ENCODE data around the gene FLYWCH1.

Gene FLYWCH1

DNA sequence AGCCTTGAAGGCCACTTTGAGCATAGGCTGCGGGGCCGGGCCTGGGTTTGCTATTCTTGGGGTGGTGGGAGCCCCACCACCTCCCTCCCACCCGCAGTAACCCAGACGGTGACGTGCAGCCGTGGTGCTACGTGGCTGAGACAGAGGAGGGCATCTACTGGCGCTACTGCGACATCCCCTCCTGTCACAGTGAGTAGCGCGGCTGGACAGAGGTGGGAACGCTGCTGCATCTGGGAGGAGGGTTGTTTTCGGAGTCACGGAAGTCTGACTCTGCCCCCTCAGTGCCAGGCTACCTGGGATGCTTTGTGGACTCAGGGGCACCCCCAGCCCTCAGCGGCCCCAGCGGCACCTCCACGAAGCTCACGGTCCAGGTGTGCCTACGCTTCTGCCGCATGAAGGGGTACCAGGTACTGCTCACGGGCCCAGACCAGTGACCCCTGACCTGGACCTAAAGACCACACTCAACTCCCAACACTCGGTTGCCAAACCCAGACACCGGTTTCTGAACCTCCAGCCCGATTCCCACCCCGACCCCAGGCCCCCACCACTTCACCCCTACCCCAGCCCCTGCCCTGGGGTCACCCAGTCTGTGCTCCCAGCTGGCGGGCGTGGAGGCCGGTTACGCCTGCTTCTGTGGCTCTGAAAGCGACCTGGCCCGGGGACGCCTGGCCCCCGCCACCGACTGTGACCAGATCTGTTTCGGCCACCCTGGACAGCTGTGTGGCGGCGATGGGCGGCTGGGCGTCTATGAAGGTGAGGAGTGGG lies 54.5 kb downstream of the FLYWCH1 start:
- FAIRE-seq, result no peak

DNA sequence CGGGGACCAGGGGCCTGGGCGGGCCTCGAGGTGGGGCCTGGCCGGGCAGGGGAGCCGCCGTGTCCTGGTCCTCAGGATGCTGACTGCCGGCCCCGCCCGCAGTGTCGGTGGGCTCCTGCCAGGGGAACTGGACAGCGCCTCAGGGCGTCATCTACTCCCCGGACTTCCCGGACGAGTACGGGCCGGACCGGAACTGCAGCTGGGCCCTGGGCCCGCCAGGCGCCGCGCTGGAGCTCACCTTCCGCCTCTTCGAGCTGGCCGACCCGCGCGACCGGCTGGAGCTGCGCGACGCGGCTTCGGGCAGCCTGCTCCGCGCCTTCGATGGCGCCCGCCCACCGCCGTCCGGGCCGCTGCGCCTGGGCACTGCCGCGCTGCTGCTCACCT lies 55.1 kb downstream of the FLYWCH1 start:
- DNase-seq (ENCODE audit: insufficient read length, low spot score), result no peak
- FAIRE-seq, result no peak

More for the DNA sequence above, 54.5 kb downstream of the FLYWCH1 start:
- DNase-seq (ENCODE audit: insufficient read length, low spot score), result no peak

DNA sequence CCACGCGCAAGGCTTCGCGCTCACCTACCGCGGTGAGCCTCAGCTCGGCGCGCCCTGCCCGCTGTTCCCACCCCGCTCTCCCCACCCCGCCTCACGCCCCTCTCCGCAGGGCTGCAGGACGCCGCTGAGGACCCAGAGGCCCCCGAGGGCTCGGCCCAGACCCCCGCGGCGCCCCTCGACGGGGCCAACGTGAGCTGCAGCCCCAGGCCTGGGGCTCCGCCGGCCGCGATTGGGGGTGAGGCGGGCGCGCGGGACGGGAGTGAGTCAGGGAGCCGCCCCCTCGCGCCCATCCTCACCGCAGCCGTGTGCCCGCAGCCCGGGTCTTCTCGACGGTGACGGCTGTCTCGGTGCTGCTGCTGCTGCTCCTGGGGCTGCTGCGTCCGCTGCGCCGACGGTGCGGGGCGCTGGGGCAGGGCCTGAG lies 55.5 kb downstream of the FLYWCH1 start:
- no peak for FAIRE-seq
- DNase-seq (ENCODE audit: insufficient read length, low spot score), result no peak

DNA sequence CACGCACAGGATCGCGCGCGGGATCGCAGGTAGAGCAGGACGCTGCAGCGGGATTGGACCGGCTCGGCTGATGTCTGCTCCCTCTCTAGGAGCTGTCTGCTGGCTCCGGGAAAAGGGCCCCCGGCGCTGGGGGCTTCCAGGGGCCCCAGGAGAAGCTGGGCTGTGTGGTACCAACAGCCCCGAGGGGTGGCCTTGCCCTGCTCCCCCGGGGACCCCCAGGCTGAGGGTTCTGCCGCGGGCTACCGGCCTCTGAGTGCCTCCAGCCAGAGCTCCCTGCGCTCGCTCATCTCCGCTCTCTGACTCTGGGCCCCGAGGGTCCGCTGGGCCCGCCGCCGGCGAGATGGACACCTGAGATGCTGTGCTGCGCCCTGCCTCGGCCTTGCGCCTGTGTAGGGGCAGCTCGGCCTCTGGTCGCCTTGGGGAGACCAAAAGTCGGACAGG lies 56.0 kb downstream of the FLYWCH1 start:
- no peak for DNase-seq (ENCODE audit: insufficient read length, low spot score)
- FAIRE-seq, result no peak

DNA sequence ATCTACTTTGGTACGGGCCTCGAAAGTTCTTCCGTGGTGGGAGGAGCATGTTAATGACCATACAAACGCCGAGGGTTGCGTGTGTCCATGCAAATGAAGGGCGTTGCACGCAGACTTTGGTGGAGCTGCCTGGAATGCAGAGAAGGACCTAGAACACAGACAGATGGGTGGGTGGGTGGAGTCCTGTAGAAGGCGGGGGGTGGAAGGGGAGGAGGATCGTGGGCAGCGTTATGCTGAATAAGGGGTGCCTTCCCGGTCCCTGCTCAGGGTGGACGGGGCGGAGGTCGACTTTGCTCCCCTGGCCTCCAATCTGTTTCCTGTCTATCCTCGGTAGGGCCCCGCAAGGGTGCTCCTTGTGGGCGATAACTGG lies 56.6 kb downstream of the FLYWCH1 start:
- FAIRE-seq (no peak), DNase-seq (ENCODE audit: insufficient read length, low spot score) (no peak)

DNA sequence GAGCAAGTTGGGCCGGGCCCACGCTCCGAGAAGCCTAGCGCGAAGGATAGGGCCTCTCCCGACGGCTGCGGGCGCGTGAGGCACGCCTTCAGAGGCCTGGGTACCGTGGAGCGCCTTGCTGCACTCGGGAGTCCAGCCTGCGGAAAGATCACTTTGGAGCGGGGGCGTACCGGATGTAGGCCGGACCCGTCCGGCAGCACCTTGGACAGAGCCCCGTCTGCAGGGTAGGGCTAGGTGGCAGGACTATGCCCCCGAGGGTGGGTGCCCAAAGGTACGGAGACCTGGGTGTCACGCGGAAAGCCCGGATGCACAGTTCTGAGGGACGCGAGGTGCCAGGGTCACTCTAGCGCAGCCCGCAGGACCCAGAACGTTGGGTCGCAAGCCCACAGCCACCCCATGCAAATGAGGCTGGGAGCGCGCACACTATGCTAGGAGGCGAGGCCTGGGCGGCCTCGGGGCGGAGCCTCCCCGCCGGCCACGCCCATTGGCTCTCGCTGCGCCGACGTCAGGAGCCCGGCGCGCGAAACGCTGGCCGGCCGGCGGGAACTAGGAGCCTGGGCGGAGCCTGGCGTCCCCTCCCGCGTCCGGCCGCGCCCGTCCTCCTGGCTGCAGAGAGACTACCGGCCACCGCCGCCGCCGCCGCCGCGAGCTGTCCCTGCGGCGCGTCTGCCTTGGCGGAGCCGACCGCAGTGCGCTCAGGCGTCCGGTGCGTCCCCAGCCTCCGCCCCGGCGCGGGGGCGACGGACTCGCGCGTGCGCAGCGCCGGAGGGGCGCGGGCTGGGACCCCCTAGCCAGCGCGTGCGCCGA lies 57.2 kb downstream of the FLYWCH1 start, which contains the start of gene PAQR4:
PAQR4 (plus strand) TSS at position 611 of the 807 bp plus-strand sequence. CDS start 327 bp downstream, outside the sequence.
- FAIRE-seq (peak; percentile 93), DNase-seq (ENCODE audit: insufficient read length, low spot score) (peak; percentile 98)

DNA sequence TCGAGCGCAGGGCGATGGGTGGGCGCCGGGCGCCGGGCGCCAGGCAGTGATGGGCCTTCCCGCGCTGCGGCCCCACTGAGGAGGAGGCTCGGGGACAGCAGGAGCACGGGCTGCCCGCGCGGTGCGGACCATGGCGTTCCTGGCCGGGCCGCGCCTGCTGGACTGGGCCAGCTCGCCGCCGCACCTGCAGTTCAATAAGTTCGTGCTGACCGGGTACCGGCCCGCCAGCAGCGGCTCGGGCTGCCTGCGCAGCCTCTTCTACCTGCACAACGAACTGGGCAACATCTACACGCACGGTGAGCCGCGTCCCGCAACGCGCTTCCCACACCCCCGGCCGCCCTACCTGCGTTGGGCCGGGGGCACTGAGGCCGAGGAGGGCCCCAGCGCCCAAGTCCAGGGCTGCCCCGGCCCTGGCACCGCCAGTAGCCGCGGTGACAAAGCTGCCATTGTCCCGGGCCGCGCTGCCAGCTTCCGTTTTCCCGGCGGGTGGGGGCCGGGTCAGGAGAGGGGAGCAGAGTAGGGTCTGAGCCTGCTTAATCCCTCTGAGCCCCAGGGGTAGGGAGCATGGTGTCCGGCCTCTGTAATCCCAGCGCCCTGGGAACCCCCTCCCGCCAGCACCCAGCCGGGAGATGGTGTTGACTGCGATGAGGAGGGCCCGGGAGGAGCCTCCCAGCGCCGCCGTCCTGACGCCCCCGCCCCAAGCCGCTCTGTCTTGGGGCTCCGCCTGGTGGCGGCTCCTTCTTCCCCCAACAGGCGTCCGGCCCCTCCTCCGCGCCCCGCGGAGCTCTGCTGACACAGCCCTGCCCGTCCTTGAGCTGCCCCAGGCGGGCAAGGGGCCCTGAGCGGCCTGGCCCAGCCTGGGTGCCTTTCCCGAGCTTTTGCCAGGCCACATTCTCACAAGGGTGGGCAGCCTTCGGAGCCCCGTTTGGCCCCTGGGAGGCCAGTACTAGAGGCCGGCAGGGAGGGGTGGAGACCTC lies 58.1 kb downstream of the FLYWCH1 start:
- peak; percentile 67 for FAIRE-seq

DNA sequence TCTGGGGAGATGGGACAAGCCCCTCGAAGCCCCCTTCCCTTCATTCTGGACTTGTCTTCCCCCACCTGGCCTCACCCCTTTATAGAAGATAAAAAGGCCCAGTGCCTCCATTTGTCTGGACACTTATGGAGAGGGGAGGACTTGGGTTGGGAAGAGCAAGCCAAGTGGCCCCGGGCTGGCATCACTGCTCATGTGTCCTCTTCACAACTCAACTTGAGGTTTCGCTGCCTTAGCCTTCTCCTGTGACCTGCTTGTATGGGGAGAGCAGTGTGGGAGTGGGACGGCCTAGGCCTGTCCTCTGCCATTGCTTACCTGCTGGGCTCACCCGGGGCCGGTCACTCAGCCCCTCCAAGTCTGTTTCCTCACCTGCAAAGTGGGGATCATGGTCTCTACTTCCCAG lies 58.8 kb downstream of the FLYWCH1 start:
- FAIRE-seq (no peak), DNase-seq (ENCODE audit: insufficient read length, low spot score) (no peak)

More for the DNA sequence above, 58.1 kb downstream of the FLYWCH1 start:
- DNase-seq (ENCODE audit: insufficient read length, low spot score), result peak; percentile 87

DNA sequence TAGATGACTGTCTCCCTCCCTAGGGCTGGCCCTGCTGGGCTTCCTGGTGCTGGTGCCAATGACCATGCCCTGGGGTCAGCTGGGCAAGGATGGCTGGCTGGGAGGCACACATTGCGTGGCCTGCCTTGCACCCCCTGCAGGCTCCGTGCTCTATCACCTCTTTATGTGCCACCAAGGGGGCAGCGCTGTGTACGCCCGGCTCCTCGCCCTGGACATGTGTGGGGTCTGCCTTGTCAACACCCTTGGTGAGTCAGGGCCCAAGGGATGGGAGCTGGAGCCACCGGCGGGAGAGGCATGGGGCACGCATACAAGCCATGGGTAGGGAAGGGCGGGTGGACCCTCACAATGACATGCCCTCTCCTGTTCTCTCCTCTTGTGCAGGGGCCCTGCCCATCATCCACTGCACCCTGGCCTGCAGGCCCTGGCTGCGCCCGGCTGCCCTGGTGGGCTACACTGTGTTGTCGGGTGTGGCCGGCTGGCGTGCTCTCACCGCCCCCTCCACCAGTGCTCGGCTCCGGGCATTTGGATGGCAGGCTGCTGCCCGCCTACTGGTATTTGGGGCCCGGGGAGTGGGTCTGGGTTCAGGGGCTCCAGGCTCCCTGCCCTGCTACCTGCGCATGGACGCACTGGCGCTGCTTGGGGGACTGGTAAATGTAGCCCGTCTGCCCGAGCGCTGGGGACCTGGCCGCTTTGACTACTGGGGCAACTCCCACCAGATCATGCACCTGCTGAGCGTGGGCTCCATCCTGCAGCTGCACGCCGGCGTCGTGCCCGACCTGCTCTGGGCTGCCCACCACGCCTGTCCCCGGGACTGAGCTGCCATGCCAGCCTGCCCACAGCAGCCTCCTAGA lies 59.6 kb downstream of the FLYWCH1 start:
- DNase-seq (ENCODE audit: insufficient read length, low spot score) (no peak), FAIRE-seq (no peak)

DNA sequence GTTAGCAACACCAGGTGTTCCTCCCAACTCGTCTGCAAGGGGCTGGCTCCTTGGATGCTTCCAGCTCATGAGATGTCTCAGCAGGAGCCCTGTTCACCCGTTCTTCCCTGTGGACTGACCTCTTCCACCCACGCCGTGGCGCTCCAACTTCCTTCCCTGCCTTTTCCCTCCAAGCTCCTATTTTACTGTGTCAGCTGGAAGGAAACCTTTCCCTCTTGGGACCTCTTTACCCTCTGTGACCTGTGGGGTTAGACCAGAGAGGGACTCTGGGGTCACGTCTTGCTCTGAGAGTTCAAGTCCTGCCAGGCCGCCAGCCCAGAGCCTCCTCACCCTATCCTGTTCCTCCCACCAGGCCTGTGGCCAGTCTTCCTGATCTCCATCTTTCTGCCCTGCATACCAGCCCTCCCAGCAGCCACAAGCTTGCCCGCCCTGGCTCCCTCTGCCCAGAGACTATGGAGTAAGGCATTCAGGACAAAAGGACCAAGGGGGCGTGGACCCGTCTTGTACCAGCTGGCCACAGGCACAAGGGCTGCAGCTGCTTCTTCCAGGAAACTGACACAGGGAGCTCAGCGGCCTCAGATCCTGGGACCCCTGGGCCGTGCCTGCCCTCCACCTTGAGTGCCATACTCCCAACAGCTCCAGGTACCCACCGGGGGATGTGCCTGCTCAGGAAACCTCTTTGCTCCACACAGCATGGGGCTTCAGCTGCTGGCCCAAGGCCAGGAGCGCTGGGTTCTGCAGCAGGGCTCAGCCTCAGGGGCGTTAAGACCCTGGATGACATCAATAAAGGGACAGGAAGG lies 60.5 kb downstream of the FLYWCH1 start:
- no peak for FAIRE-seq
- no peak for DNase-seq (ENCODE audit: insufficient read length, low spot score)

DNA sequence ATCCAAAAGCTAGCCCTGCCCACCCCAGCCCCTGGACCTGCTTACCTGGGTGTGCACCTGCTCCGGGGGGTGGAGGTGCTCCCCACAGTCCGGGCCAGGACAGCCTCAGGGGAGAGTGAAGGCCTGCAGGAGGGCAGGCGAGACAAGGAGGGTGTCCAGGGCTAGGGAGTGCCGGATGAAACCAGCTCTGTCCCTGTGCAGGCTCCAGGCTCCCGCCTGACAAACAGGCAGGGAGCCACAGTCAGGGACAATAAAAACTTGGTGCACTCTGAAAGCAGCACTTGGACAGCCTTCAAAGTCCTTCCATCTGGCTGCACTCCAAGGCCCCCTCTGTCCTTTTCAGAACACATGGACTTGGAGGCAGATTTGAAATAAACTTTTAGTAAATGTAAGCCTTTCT lies 61.4 kb downstream of the FLYWCH1 start:
- FAIRE-seq (no peak), DNase-seq (ENCODE audit: insufficient read length, low spot score) (no peak)

DNA sequence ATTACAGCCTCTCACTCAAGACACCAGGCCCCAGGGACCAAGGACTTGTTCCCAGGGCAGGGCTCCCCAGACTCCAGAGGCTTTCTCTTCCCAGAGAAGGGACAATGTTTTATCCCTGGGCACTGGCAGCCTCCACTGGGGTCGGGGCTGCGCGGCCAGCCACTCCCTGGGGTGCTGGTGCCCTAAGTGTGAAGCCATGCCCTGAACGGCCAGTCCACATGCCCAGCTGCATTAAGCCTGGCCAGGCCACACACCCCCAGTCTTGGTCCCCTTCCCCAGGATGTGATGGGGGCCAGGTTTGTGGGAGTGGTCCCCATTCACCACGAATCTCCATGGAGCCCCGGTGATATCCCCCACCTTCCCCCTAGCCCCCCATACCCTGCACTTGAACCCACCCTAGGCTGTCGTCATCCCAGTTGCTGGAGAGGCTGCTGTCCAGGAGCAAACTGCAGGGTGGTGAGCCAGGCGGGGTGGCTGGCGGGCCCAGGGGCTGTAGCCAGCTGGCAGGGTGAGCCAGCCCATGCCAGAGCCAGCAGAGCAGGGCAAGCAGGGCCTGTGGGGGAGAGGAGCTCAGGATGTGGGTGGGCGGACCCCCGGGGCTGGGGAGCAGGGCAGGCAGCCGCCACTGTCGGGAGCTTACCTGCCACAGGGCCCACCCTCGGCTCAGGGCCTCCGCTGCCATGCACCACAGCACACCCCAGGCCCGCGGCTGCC lies 62.0 kb downstream of the FLYWCH1 start:
- FAIRE-seq, result no peak

DNA sequence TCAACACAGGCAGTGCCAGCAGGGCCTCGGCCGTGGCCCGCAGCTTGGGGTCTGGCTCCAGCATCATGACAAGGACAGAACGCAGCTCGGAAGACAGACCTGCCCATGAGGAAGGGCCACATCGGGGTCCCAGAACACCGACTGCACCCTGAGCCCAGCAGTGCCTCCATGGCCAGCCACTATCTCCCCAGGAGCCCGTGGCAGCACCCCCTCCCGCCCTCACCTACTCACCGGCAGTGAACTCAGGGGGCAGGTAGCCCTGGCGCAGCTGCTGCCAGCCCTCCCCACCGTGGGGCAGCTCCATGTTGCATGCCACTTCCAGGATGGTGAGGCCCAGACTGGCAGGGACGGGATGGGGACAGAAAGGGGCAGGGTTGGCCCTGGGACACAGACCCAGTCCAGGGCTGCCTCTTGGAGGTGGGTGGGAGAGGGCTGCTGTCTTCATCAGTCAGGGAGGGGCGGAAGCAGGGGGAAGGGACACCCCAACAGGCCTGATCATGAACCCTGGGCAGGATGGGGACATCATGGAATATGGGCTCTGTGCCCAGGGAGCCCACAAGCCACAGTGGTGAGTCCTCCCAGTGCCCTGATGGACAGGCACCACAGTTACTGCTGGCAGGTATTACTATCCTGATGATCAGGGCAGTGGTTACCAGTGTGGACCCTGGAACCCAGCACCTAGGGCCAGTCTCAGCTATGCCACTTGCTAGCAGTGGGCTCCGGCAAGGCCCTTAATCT lies 62.8 kb downstream of the FLYWCH1 start:
- FAIRE-seq (no peak), DNase-seq (ENCODE audit: insufficient read length, low spot score) (no peak)

More for the DNA sequence above, 62.0 kb downstream of the FLYWCH1 start:
- no peak for DNase-seq (ENCODE audit: insufficient read length, low spot score)

DNA sequence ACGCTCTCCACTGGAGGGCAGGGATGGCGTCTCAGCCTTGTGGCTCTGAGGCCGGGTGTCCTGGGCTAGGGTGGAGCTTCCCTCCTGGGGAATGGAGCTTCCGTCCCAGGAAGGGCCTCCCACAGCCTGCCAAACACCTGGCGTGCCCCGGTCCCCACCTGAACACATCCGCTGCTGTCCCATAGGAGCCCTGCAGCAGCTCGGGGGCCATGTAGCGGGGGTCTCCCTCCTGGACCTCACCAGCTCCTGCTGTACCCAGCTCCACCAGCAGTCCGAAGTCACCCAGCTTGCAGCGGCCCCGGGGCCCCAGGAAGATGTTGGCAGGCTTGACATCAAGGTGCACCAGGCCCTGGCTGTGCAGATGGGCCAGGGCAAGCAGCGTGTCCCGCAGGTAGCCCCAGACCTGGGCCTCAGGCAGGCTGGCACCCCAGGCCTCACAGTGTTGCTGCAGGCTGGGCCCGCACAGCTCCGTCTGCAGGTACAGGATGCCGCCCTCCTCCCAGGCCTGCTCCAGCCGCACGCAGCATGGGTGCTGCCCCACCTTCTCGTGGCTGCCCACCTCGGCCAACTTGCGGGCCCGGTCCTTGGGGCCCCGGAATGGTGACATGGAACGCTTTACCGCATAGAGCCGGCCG lies 63.5 kb downstream of the FLYWCH1 start:
- FAIRE-seq (no peak), DNase-seq (ENCODE audit: insufficient read length, low spot score) (no peak)

DNA sequence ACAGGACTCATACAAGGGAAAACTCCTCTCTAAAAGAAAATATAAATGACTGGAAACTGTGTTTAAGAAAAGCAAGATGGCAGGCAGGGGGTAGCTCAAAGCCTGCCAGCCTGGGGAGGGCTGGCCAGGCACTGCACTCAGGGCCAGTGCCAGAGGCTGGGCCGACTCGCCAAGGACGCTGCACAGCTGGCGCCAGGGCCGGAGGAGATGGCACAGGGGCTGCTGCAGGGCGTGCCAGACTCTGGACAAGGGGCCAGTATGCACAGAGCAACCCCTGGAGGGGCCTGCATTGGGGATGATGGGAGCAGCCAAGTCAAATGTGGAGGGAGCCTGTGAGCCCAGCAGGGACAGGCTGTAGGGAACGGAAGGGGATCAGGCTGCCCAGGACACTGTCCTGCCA lies 64.5 kb downstream of the FLYWCH1 start:
- DNase-seq (ENCODE audit: insufficient read length, low spot score) (no peak), FAIRE-seq (no peak)

DNA sequence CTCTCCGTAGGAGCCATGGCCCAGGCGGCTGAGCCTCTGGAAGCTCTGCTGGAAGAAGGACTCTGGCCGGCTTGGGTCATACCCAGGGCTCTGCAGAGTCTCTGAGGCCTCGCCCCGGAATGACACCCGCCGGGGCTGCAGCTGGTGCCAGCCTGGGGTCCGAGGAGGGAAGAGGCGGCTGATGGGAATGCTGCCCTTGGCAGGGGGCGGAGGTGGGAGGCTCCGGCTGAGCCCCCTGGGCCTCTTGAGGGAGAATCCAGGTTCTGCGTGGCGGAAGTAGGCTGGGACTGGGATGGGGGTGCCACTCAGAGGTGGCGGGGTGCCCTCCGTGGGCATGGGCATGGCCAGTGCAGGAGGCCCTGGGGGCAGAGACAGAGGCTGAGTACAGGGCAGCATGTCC lies 64.9 kb downstream of the FLYWCH1 start:
- FAIRE-seq (no peak), DNase-seq (ENCODE audit: insufficient read length, low spot score) (no peak)

DNA sequence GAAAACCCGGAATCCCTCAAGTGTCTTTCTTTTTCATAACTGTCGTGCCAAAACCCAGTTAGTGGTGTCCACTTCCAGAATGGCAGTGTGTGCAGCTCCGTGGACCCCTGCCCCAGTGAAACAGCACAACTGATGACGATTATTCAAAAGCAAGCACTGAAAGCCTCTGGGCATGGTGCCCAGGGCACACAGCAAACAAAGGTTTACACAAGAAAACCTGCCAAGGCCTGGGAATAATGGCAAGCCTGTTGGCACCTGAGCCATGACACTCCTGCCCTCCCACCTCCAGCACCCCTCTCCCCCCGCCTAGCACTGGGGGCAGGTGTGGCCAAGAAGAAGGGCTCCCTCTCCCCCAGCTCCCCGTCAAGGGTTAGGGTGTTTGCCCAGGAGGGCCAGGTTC lies 65.7 kb downstream of the FLYWCH1 start:
- no peak for DNase-seq (ENCODE audit: insufficient read length, low spot score)
- no peak for FAIRE-seq

All from GM19239 (cell line).